Retinal pigment epithelial cell (primary cell): ENCODE measurements around the gene EXOSC7.
"Not testable (repeated sequence)": the region's sequence is repeated elsewhere in the genome, so short reads cannot be mapped to it uniquely, and the experiment has no call there.

Experiments used
- DNase-seq: peaks from one replicate; pipeline ENCODE4 v3.0.0-alpha.2; 2010; ENCODE audit warnings: low read depth
- H3K4me3 ChIP-seq: 2 replicates; pipeline ENCODE4 v1.5.1; 2011; ENCODE audit warnings: mild to moderate bottlenecking, low read length, control low read depth, moderate library complexity
- CTCF ChIP-seq: conservative IDR thresholded peaks from 2 replicates; pipeline ENCODE4 v1.5.1; 2011; ENCODE audit warnings: low read depth, low read length, control low read depth, inconsistent platforms

Gene EXOSC7

GRCh38 chr3:45037720-45038455 is 61.8 kb downstream of the EXOSC7 start:
- TF ChIP-seq CTCF, result peak; percentile 95
- DNase-seq, result peak; percentile 78
- no peak overlapping the region for H3K4me3 ChIP-seq

- no peak for TF ChIP-seq CTCF
- H3K4me3 ChIP-seq, result no peak overlapping the region
- DNase-seq, result no peak
These were observed 65.6 kb downstream of the EXOSC7 start for GRCh38 chr3:45041666-45042065.

- no peak for DNase-seq
- TF ChIP-seq CTCF, result no peak
- H3K4me3 ChIP-seq, result no peak overlapping the region
These were observed 66.1 kb downstream of the EXOSC7 start for GRCh38 chr3:45042162-45042561.

GRCh38 chr3:45043728-45044299 is 67.8 kb downstream of the EXOSC7 start:
- no peak overlapping the region for H3K4me3 ChIP-seq
- TF ChIP-seq CTCF, result peak; percentile 31
- DNase-seq, result peak; percentile 74

GRCh38 chr3:45048244-45048643 is 72.2 kb downstream of the EXOSC7 start:
- TF ChIP-seq CTCF, result no peak
- no peak overlapping the region for H3K4me3 ChIP-seq
- DNase-seq, result no peak

- no peak for DNase-seq
- TF ChIP-seq CTCF, result no peak
- H3K4me3 ChIP-seq, result no peak overlapping the region
These were observed 73.8 kb downstream of the EXOSC7 start for GRCh38 chr3:45049807-45050206.

- no peak for DNase-seq
- no peak for TF ChIP-seq CTCF
- no peak overlapping the region for H3K4me3 ChIP-seq
These were observed 75.6 kb downstream of the EXOSC7 start for GRCh38 chr3:45051685-45052084.

- DNase-seq, H3K4me3 ChIP-seq: not testable (repeated sequence)
These were observed 77.8 kb downstream of the EXOSC7 start for GRCh38 chr3:45053805-45054195.
